Nasal cavity respiratory epithelium epithelial cell of viscerocranial mucosa (primary cell): ENCODE measurements around the gene SMAD5. TPM values are rescaled to one million over a fixed set of nuclear protein-coding genes. Genes with fewer than 3 reads are reported as not detected.

Experiments used
- total RNA-seq: library from RNA; depleted of rRNA; stranded (reverse); fragments of >200 nt; gene quantifications from 2 replicates; pipeline ENCODE4 v1.2.3, GENCODE V29; 2014

Gene SMAD5
- total RNA-seq, result 29.7 and 48.2 TPM in 2 replicates

DNA sequence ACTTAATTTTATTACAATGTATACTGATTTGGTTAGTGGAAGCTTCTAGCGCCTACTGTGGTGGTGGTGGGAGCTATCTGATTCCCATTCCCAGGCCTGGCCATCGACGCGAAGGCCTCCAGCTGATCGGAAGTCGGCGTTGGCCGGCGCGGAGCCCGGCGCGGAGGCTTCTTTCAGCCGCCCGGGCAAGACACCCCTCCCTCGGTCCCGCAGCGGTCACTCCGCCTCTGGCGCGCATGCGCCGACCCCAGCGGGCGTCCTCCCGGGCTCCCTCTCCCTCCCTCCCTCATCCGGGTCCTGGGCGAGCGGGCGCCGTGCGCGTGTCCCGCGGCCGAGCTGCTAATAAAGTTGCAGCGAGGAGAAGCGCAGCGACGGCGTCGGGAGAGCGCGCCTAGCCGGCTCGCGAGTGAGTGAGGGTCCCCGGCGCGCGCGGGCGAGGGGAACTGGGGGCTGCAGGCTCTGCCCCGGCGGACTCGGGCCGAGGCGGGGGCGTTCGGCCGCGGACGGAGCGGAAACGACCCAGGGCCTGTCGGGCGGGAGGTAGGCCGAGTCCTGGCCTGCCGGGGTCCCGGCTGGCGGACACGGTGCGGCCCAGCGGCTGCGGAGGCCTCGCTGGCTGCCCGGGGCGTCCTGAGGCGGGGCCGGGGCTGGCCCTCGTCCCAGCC lies at the start of gene SMAD5:
Gene SMAD5, plus strand, starts transcription at position 289 of the 665 bp plus-strand sequence. CDS start 20,916 bp downstream, outside the sequence.

DNA sequence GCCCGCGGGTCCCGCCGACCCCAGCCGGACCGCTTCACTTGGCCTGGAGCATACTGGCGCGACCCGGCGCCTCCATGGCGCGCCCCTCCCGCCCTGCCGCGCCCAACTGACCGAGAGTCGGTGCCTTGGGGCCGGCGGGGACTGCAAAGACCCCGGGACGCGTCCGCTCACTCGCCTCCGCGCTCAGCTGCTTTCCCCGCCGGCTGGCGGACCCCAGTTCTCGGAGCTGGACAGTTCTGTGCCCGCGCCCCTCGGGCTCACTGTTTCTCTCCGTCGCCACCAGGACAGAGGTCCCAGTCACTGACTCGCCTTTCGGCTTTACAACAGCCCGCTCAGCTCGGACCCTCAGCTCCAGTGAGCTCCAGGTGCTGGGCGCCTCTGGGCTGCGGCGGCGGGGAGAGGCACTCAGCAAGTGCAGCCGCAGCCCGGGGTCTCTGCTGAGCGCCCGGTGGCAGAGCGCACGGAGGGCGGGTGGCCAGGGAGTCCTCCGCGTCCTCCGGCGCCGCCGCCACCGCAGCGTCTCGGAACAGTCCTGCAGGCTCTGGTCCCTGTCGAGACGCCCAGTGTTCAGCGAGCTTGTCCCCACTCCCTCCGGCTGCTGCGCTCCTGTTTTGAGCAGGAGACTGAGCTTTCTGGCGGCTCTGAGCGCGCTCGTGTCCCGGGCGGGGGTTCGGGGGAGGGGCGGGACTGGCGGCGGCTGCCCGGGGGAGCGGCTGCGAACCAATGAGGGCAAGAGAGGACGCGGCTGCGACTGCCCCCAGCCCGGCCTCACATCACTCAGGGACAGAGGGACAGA lies 60.1 kb downstream of the SMAD5 start, which contains the start of gene SMIM32:
Gene SMIM32, minus strand, starts transcription at position 637 of the 796 bp plus-strand sequence. CDS start 638 bp downstream, outside the sequence.

Other genes starting within 250 kb of the SMAD5 start
- gene IL9, start 237.0 kb upstream of the SMAD5 start, total RNA-seq, result not detected in 2 replicates
- gene LECT2, start 177.9 kb upstream of the SMAD5 start, total RNA-seq, result not detected in 2 replicates
- gene TGFBI, start 103.9 kb upstream of the SMAD5 start, total RNA-seq, result 201 and 721 TPM in 2 replicates
- gene SMIM32, start 60.3 kb downstream of the SMAD5 start, total RNA-seq, result not detected in 2 replicates
- gene TRPC7, start 232.7 kb downstream of the SMAD5 start, total RNA-seq, result not detected in 2 replicates